Fibroblast of mammary gland (primary cell): ENCODE results near the gene ZIC3.
A peak's percentile ranks its signal among the peaks of the same experiment; 100 is the strongest.

Experiments used
- DNase-seq: peaks from one replicate; pipeline ENCODE4 v3.0.0-alpha.2; 2010; ENCODE audit warnings: low read depth
- H3K4me3 ChIP-seq: 2 replicates; pipeline ENCODE4 v1.5.1; 2011; ENCODE audit warnings: low read depth, mild to moderate bottlenecking, low read length, moderate library complexity; ENCODE audit not compliant: control insufficient read depth
- TF ChIP-seq, protein P1 (sequence below): conservative IDR thresholded peaks from 2 replicates; pipeline ENCODE4 v1.5.1; 2011; ENCODE audit warnings: low read depth, low read length, inconsistent platforms; ENCODE audit not compliant: control insufficient read depth, insufficient read depth

The ZIC3 gene

DNA sequence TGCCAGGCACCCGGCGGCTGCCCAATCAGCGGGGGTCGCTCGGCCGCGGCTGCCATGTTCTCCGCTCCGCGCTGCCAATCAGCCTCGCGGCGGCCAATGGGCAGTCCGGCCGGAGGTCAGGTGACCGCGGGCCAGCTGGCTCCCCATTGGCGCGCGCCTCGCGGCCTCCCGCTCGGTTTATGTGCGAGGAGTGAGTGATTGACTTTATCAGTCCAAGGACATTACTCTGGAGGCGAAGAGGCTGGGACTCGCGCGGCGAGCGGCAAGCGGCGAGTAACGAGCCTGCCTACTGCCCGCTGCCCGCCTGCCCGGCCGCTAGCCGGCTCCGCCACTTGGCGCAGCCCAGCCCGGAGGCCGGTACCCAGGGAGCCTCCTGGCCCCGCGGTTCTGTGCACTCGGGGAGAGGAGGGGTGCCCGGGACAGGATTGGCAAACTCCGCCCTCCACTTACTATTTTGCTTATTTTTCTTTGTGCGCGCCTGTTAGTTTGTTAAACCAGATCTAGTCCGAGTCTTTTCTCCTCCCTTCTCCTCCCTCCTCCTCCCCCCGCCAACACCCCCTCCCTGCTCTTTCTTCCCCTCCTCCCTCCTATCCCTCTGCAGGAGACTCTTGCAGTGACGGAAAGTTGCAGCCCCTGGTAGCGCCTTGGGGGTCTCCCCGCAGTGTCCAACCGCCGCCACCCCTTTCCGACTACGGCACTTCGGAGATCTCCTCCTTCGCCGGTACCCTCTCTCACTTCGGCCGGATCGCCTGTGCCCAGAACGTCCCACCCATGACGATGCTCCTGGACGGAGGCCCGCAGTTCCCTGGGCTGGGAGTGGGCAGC lies at the start of gene ZIC3:
ZIC3 (plus strand) TSS at position 207 of the 825 bp plus-strand sequence; CDS start at position 772, 565 bp downstream.
- peak; percentile 8 for DNase-seq
- TF ChIP-seq, protein P1, sequence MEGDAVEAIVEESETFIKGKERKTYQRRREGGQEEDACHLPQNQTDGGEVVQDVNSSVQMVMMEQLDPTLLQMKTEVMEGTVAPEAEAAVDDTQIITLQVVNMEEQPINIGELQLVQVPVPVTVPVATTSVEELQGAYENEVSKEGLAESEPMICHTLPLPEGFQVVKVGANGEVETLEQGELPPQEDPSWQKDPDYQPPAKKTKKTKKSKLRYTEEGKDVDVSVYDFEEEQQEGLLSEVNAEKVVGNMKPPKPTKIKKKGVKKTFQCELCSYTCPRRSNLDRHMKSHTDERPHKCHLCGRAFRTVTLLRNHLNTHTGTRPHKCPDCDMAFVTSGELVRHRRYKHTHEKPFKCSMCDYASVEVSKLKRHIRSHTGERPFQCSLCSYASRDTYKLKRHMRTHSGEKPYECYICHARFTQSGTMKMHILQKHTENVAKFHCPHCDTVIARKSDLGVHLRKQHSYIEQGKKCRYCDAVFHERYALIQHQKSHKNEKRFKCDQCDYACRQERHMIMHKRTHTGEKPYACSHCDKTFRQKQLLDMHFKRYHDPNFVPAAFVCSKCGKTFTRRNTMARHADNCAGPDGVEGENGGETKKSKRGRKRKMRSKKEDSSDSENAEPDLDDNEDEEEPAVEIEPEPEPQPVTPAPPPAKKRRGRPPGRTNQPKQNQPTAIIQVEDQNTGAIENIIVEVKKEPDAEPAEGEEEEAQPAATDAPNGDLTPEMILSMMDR = no peak
- H3K4me3 ChIP-seq = no peak within 1 kb of the TSS

DNA sequence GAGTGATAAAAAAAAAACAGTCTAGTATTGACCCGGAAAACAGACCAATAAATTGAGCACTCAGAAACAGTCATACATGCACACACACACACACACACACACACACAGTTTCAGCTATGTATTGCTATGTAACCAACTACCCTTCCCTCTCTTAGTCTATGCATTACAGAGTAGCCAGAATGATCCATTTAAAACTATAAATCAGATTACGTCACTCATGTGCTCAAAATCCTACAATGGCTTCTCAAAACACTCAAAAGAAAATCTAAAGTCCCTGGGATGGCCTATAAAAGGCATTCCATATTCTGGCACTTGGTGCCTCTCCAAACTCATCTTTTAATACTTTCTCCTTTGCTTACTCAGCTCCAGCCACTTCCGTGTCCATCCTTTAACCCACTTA lies 46.5 kb upstream of the ZIC3 start:
- TF ChIP-seq, protein P1 = no peak
- no peak overlapping the region for H3K4me3 ChIP-seq
- no peak for DNase-seq

DNA sequence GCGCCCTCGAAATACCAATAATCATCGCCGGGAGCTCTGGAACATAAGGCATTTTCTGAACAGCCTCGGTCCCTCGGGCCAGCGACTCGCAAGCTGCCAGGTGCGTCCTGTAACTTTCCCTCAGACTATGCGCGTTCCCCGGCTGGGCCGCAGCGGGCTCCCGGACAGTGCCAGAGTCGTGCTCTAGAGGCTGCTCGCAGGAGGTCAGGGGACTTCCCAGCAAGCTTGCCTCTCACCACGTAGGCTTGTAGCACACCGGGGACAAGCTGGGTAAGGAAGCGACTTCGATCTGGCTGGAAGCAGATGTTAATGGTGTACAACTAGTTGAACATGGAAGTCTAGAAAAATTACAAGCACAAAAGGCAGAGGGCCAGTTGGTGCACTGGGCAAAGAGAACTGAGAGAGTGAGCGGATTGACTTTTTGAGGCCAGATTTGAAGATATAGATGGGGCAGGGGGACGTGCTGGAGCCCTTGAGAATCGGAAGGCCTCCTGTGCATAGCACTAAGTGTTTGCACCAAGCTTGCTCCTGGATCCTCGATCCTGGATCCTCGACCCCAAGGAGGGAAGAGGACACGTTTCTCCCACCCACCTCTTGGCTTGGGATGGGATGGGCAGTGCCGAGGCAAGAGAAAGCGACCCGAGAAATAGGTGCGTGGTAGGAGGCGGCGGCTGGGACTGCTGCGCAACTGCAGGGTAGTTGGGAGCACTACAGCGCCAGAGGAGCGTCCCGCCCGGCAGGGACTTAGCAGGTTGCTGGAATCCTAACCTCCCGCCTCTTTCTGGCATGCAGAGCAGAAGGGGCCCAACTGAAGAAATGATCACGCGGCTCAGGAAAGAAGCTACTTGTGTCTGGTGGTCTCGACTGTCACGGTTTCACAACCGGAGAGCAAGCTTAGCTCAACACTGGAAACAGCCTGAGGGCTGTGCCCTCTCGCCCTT lies 19.9 kb upstream of the ZIC3 start:
- no peak for DNase-seq
- TF ChIP-seq, protein P1 = no peak
- no peak overlapping the region for H3K4me3 ChIP-seq

DNA sequence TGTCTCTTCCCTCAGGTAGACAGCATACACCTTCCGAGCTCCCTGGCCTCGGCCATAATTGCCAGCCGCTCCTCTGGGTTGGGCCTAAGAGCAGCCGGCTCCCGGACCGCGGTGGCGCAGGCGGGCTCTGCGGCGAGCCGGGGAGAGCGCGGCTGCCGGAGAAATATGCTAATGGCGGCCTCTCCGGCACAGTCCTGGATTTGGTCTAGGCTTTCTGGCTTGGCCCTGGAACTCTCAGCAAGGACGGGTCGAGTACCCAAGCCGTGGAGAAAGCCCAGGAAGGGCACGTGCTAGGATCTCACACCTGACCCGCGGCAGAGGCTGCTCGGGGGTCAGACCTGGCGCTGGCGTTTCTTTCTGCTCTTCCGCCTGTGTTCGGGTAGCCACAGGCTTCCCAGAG lies 18.6 kb upstream of the ZIC3 start:
- TF ChIP-seq, protein P1 = no peak
- no peak for DNase-seq
- H3K4me3 ChIP-seq = no peak overlapping the region

DNA sequence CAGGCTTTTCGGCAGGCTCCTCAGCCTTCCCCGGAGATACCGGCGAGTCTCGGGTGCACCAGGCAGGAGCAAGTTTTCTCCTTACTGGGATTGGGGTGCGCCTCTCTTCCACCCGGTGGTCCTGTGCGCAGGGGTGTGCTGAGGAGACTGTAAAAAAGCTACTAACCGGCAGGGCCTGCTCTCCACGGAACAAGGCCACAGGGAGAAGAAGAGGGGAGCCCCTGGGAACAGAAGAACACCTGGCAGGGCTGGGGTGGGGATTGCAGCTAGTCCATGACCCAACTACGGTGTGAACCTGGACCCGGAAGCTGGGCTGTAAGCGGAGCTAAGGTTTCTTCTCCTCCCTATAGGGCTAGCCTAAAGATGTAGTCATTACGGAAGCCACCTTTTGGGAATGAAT lies 17.7 kb upstream of the ZIC3 start:
- DNase-seq = no peak
- TF ChIP-seq, protein P1 = no peak
- no peak overlapping the region for H3K4me3 ChIP-seq

DNA sequence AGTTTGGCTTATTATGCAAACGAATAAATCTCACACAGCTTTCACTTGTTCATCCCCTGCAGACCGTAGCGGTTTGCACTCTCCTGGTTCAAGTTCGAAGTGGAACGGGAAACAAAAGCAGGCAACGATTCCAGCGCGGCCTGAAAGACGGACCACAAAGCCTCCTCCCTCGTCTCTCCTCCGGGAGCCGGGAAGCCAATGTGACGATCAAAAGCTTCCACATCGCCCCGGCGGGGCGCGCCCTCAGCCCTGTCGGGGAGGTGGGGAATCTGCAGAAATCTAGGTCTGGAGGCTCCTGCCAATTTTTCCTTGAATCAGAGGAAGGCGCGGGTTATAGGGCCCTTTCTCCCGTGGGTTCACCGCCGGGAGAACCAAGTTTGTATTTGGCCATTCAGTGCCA lies 16.9 kb upstream of the ZIC3 start:
- no peak overlapping the region for H3K4me3 ChIP-seq
- no peak for DNase-seq
- TF ChIP-seq, protein P1 = no peak
